Mesenchymal stem cell (in vitro differentiated cells and primary cell): ENCODE results near the gene PLXDC2.

Experiments
- DNase-seq: peaks from one replicate; pipeline ENCODE4 v3.0.0-alpha.2; 2013
- H2AFZ ChIP-seq: one replicate; pipeline ENCODE4 v1.6.1; 2013; ENCODE audit warnings: low read depth, mild to moderate bottlenecking, control low read depth, inconsistent platforms, low read length, moderate library complexity
- H2AK5ac ChIP-seq: 2 replicates; pipeline ENCODE4 v1.6.1; 2013; ENCODE audit warnings: low read length, moderate library complexity, mild to moderate bottlenecking, inconsistent platforms; ENCODE audit not compliant: severe bottlenecking
- H2BK120ac ChIP-seq: one replicate; pipeline ENCODE4 v1.6.1; 2013; ENCODE audit warnings: low read depth, mild to moderate bottlenecking, inconsistent platforms, low read length, moderate library complexity
- H2BK12ac ChIP-seq, 2 experiments: one replicate each; pipeline ENCODE4 v1.6.1; 2013; ENCODE audit warnings: inconsistent platforms in 2 of 2, low read length in 2 of 2, mild to moderate bottlenecking in 2 of 2, moderate library complexity in 2 of 2, control low read depth in 1 of 2
- H2BK15ac ChIP-seq: one replicate; pipeline ENCODE4 v1.6.1; 2013; ENCODE audit warnings: mild to moderate bottlenecking, low read depth, inconsistent platforms; ENCODE audit not compliant: poor library complexity, severe bottlenecking
- H2BK5ac ChIP-seq: 2 replicates; pipeline ENCODE4 v1.6.1; 2013; ENCODE audit warnings: low read depth, mild to moderate bottlenecking, low read length, control low read depth, inconsistent platforms; ENCODE audit not compliant: poor library complexity, severe bottlenecking
- H3K14ac ChIP-seq, 2 experiments: one replicate each; pipeline ENCODE4 v1.6.1; 2013; ENCODE audit warnings: inconsistent platforms in 2 of 2, low read length in 2 of 2, control low read depth in 1 of 2, mild to moderate bottlenecking in 1 of 2, moderate library complexity in 1 of 2
- H3K18ac ChIP-seq, 2 experiments: one replicate each; pipeline ENCODE4 v1.6.1; 2013; ENCODE audit warnings: inconsistent platforms in 2 of 2, low read length in 2 of 2, control low read depth in 1 of 2, low read depth in 1 of 2, mild to moderate bottlenecking in 1 of 2
- H3K23ac ChIP-seq, 2 experiments: one replicate each; pipeline ENCODE4 v1.6.1; 2013; ENCODE audit warnings: inconsistent platforms in 2 of 2, low read length in 2 of 2, mild to moderate bottlenecking in 2 of 2, moderate library complexity in 2 of 2, control low read depth in 1 of 2
- H3K27ac ChIP-seq: 2 replicates; pipeline ENCODE4 v1.5.1; 2013; ENCODE audit warnings: mild to moderate bottlenecking, moderate library complexity, low read length, control low read depth, inconsistent platforms; ENCODE audit not compliant: poor library complexity, severe bottlenecking
- H3K27me3 ChIP-seq, 2 experiments: 2 replicates each; pipeline versions ENCODE4 v1.6.1 to v1.7.0; 2013; ENCODE audit warnings: low read length in 2 of 2, mild to moderate bottlenecking in 2 of 2, moderate library complexity in 2 of 2, control low read depth in 1 of 2, inconsistent platforms in 1 of 2; ENCODE audit not compliant: control insufficient read depth in 1 of 2, insufficient read depth in 1 of 2
- H3K36me3 ChIP-seq, 2 experiments: 2 replicates each; pipeline versions ENCODE4 v1.6.1 to v1.7.0; 2013; ENCODE audit warnings: low read length in 2 of 2, control low read depth in 1 of 2, inconsistent platforms in 1 of 2, low read depth in 1 of 2, mild to moderate bottlenecking in 1 of 2; ENCODE audit not compliant: insufficient read depth in 2 of 2, control insufficient read depth in 1 of 2
- H3K4ac ChIP-seq, 2 experiments: one replicate each; pipeline ENCODE4 v1.6.1; 2013; ENCODE audit warnings: inconsistent platforms in 2 of 2, low read length in 2 of 2, mild to moderate bottlenecking in 2 of 2, moderate library complexity in 2 of 2, control low read depth in 1 of 2, low read depth in 1 of 2
- H3K4me1 ChIP-seq: 2 replicates; pipeline ENCODE4 v1.6.1; 2013; ENCODE audit warnings: low read depth, low read length, control low read depth; ENCODE audit not compliant: control insufficient read depth, insufficient read depth
- H3K4me2 ChIP-seq: 2 replicates; pipeline ENCODE4 v1.6.1; 2013; ENCODE audit warnings: low read length, mild to moderate bottlenecking, inconsistent platforms; ENCODE audit not compliant: poor library complexity, severe bottlenecking
- H3K4me3 ChIP-seq, 2 experiments: 2 replicates each; pipeline versions ENCODE4 v1.5.1 to v1.7.0; 2013; ENCODE audit warnings: low read length in 2 of 2, mild to moderate bottlenecking in 2 of 2, control low read depth in 1 of 2, low read depth in 1 of 2; ENCODE audit not compliant: insufficient read depth in 1 of 2
- H3K79me1 ChIP-seq: replicated peaks from 2 replicates; pipeline ENCODE4 v1.6.1; 2013; ENCODE audit warnings: mild to moderate bottlenecking, control low read depth, low read length, inconsistent platforms; ENCODE audit not compliant: poor library complexity, severe bottlenecking
- H3K9ac ChIP-seq: 2 replicates; pipeline ENCODE4 v1.7.0; 2013; ENCODE audit warnings: mild to moderate bottlenecking, low read length, moderate library complexity
- H3K9me3 ChIP-seq: 2 replicates; pipeline ENCODE4 v1.7.0; 2013; ENCODE audit warnings: mild to moderate bottlenecking, low read length; ENCODE audit not compliant: control insufficient read depth
- H4K8ac ChIP-seq: one replicate; pipeline ENCODE4 v1.6.1; 2013; ENCODE audit warnings: inconsistent platforms, mild to moderate bottlenecking, low read length, moderate library complexity
- H4K91ac ChIP-seq: one replicate; pipeline ENCODE4 v1.6.1; 2013; ENCODE audit warnings: mild to moderate bottlenecking, low read length, inconsistent platforms
- WGBS: methylation state at CpG from one replicate; pipeline ENCODE4 v1.1.7; 2013; ENCODE audit warnings: mixed read lengths; 5-methylcytosine and 5-hydroxymethylcytosine counted together

Gene PLXDC2

DNA sequence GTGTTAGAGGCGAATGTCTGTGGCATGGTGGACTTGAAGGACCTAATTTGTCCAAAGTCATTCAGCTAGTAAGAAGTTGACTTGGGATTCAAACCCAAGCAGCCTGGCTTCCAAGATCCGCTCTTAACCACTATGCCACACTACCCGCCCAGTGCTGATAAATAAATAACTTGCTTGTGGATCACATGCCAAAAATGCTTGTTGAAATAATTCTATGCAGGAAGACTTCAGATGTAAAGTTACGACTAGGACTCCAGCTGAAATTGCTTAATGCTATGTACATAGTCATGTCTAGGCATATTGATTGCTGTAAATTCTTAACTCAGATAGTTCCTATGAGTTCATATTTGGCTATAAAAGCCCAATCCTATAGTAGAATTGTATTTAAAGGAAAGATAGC lies 76.0 kb downstream of the PLXDC2 start:
- H3K79me1 ChIP-seq = peaks cover 4% of the 10 kb centered on the region

DNA sequence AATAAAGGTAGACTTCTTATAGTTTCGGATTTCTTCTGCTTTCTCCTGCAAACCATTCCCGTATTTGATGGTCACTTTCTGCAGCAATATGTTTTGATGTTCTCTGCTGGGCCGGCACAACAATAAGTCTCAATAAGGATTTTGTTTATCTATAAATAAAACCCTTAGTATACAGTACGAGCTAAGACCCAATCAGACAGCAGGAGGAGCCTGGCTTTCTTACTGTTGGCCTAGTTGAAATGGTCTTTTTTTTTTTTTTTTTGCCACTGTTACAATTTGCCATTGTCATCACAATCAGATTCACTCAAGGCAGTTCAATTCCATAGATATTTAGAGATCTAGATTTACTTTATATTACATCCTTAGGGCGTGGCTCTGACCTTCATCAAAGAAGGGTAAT lies 76.4 kb downstream of the PLXDC2 start:
- Histone ChIP-seq H4K91ac (no peak overlapping the region), H3K4me2 (no peak overlapping the region), H3K4me1 (no peaks in the 10 kb centered on the region), H3K36me3 (no peaks in the 10 kb centered on the region), H3K27ac (no peak overlapping the region), H3K4me3 (no peak overlapping the region), H2AK5ac (no peak overlapping the region), H3K18ac (no peak overlapping the region), H4K8ac (no peak overlapping the region), H2AFZ (no peak overlapping the region), H2BK120ac (no peak overlapping the region), H2BK15ac (no peak overlapping the region), H3K9me3 (no peaks in the 10 kb centered on the region), H2BK5ac (no peak overlapping the region), H3K23ac (no peak overlapping the region), H3K27me3 (no peaks in the 10 kb centered on the region), H3K9ac (no peak overlapping the region), H3K14ac (no peak overlapping the region), H3K79me1 (peaks cover 4% of the 10 kb centered on the region), H2BK12ac (no peak overlapping the region), H3K4ac (no peak overlapping the region)
- DNase-seq = no peak
- 93% methylated on average over 1 of the region's 5 CpGs for WGBS

More for the DNA sequence above, 76.0 kb downstream of the PLXDC2 start:
- Histone ChIP-seq H2BK12ac (no peak overlapping the region), H3K14ac (no peak overlapping the region), H3K4me2 (no peak overlapping the region), H2AK5ac (no peak overlapping the region), H2AFZ (no peak overlapping the region), H3K27ac (no peak overlapping the region), H3K9me3 (no peaks in the 10 kb centered on the region), H2BK5ac (no peak overlapping the region), H3K36me3 (no peaks in the 10 kb centered on the region), H3K18ac (no peak overlapping the region), H3K27me3 (no peaks in the 10 kb centered on the region), H3K4ac (no peak overlapping the region), H4K91ac (no peak overlapping the region), H3K9ac (no peak overlapping the region), H3K4me1 (no peaks in the 10 kb centered on the region), H3K23ac (no peak overlapping the region), H3K4me3 (no peak overlapping the region), H2BK15ac (no peak overlapping the region), H2BK120ac (no peak overlapping the region), H4K8ac (no peak overlapping the region)
- WGBS = 79% methylated on average over 2 of the region's 4 CpGs
- no peak for DNase-seq

DNA sequence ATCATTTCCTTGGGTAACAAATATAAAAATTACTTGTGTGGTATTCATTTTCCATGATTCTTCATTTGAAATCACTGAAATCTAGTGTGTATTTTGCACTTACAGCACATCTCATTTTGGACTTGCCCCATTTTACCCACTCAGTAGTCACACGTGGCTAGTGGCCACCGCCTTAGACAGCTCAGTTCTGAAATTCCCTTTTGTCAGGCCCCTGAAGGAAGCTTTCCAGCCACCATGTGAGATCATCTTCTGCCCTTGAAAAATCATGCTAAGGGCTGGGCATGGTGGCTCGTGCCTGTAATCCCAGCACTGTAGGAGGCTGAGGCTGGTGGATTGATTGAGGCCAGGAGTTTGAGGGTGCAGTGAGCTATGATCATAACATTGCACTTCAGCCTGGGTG lies 79.3 kb downstream of the PLXDC2 start:
- Histone ChIP-seq H3K14ac (no peak overlapping the region), H3K9ac (no peak overlapping the region), H3K23ac (no peak overlapping the region), H3K27ac (no peak overlapping the region), H3K27me3 (no peaks in the 10 kb centered on the region), H4K8ac (no peak overlapping the region), H2AK5ac (no peak overlapping the region), H3K4me1 (no peaks in the 10 kb centered on the region), H3K18ac (no peak overlapping the region), H3K9me3 (no peaks in the 10 kb centered on the region), H3K36me3 (no peaks in the 10 kb centered on the region), H2BK120ac (no peak overlapping the region), H3K4me3 (no peak overlapping the region), H3K79me1 (peaks cover 4% of the 10 kb centered on the region), H3K4ac (no peak overlapping the region), H2BK5ac (no peak overlapping the region), H2BK15ac (no peak overlapping the region), H2BK12ac (no peak overlapping the region), H3K4me2 (no peak overlapping the region), H4K91ac (peak overlapping the region; percentile 15), H2AFZ (no peak overlapping the region)
- DNase-seq = no peak
- WGBS = 93% methylated on average over 3 of the region's 3 CpGs

DNA sequence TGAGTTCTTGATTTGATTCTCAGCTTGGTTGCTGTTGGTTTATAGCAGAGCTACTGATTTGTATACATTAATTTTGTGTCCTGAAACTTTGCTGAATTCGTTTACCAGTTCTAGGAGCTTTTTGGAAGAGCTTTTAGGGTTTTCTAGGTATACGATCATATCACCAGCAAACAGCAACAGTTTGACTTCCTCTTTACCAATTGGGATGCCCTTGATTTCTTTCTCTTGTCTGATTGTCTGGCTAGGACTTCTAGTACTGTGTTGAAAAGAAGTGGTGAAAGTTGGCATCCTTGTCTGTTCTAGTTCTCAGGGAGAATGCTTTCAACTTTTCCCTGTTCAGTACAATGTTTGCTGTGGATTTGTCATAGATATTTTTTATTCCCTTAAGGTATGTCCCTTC lies 86.2 kb downstream of the PLXDC2 start:
- H3K27me3 ChIP-seq = no peaks in the 10 kb centered on the region
- H3K79me1 ChIP-seq = peaks cover 6% of the 10 kb centered on the region
- H4K8ac ChIP-seq = no peak overlapping the region
- H2BK12ac ChIP-seq = no peak overlapping the region
- no peak overlapping the region for H4K91ac ChIP-seq
- H3K9ac ChIP-seq = no peak overlapping the region
- H2AK5ac ChIP-seq = no peak overlapping the region
- H3K9me3 ChIP-seq = no peaks in the 10 kb centered on the region
- no peak overlapping the region for H3K4me3 ChIP-seq
- no peak overlapping the region for H3K23ac ChIP-seq
- no peak overlapping the region for H2AFZ ChIP-seq
- no peak overlapping the region for H3K27ac ChIP-seq
- no peak for DNase-seq
- no peaks in the 10 kb centered on the region for H3K36me3 ChIP-seq
- H2BK5ac ChIP-seq = no peak overlapping the region
- H3K4ac ChIP-seq = no peak overlapping the region
- WGBS = 78% methylated on average over 2 of the region's 2 CpGs
- H2BK15ac ChIP-seq = no peak overlapping the region
- H3K18ac ChIP-seq = no peak overlapping the region
- no peak overlapping the region for H3K14ac ChIP-seq
- H3K4me2 ChIP-seq = no peak overlapping the region
- no peak overlapping the region for H2BK120ac ChIP-seq
- peaks cover 4% of the 10 kb centered on the region for H3K4me1 ChIP-seq
